Vagina (tissue), 2 donors: ENCODE data around the gene HAGH.

ENCODE experiments used
- POLR2A ChIP-seq, 2 donors: fragments of 450-650 bp; IDR thresholded peaks; one replicate each; pipeline ENCODE4 v1.6.1; 2017; ENCODE audit warnings: antibody characterized with exemption in 2 of 2, mild to moderate bottlenecking in 2 of 2, moderate library complexity in 2 of 2
- POLR2AphosphoS5 ChIP-seq, 2 donors: sonication (generic); formaldehyde crosslinking; IDR thresholded peaks; one replicate each; pipeline ENCODE4 v1.9.0; 2017; ENCODE audit warnings: antibody characterized with exemption in 2 of 2, mild to moderate bottlenecking in 2 of 2, low read depth in 1 of 2; ENCODE audit not compliant: insufficient read depth in 1 of 2
- TF ChIP-seq, protein P1 (sequence below), 3 experiments: fragments of 450-650 bp in 2 of 3; fragments of 200-600 bp in 1 of 3; sonication (generic) in 1 of 3; IDR thresholded peaks; one replicate each; pipeline ENCODE4 v1.5.1; 2017 to 2019; ENCODE audit warnings: antibody characterized with exemption in 3 of 3, mild to moderate bottlenecking in 2 of 3, moderate library complexity in 2 of 3

DNA sequence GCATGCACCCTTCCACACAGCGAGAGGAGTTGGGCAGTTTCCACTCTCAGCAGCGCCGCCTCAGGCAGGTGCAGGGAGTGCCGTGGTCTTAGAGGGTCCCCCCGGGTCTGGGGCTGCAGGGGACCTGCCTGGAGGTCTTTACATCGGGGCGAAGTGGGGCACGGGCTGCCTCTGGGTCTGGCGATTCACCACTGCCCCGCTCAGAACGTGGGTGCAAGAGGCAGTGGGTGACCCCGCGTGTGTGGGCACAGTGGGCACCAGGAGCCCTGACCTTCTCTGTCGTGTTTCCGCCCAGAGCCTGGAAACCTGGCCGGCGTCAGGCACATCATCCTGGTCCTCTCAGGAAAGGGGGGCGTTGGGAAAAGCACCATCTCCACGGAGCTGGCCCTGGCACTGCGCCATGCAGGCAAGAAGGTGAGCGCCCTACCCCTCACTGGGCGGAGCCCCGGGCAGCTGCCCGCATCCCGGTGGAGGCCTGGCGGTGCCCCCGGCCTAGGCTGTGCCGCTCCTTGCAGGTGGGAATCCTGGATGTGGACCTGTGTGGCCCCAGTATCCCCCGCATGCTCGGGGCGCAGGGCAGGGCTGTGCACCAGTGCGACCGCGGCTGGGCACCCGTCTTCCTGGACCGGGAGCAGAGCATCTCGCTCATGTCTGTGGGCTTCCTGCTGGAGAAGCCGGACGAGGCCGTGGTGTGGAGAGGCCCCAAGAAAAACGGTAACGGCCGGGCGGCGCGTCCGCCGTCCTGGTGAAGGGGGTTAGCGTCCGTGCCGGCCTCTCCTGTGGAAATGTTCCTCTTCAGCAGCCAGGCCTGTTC, 40.2 kb downstream of the HAGH start:
- TF ChIP-seq POLR2A (IDR thresholded peaks at IDR 0.05) (no peak), POLR2AphosphoS5 (IDR thresholded peaks at IDR 0.05; ENCODE audit: insufficient read depth in 1 of 2, low read depth in 1 of 2) (no peak)
- TF ChIP-seq, protein P1, sequence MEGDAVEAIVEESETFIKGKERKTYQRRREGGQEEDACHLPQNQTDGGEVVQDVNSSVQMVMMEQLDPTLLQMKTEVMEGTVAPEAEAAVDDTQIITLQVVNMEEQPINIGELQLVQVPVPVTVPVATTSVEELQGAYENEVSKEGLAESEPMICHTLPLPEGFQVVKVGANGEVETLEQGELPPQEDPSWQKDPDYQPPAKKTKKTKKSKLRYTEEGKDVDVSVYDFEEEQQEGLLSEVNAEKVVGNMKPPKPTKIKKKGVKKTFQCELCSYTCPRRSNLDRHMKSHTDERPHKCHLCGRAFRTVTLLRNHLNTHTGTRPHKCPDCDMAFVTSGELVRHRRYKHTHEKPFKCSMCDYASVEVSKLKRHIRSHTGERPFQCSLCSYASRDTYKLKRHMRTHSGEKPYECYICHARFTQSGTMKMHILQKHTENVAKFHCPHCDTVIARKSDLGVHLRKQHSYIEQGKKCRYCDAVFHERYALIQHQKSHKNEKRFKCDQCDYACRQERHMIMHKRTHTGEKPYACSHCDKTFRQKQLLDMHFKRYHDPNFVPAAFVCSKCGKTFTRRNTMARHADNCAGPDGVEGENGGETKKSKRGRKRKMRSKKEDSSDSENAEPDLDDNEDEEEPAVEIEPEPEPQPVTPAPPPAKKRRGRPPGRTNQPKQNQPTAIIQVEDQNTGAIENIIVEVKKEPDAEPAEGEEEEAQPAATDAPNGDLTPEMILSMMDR (IDR thresholded peaks at IDR 0.05), result no peak
